HEK293 (cell line): ENCODE results near the gene STARD4.

Source experiments
- CTCF ChIA-PET: fragments of 350-600 bp; formaldehyde crosslinking; extraction: SDS; loops from one replicate; lab custom pipeline; 2021; ENCODE audit warnings: antibody characterized with exemption; lab: Yijun Ruan, JAX
- POLR2A ChIA-PET: fragments of 300-600 bp; formaldehyde crosslinking; extraction: SDS; loops from one replicate; lab custom pipeline; 2020; ENCODE audit warnings: antibody characterized with exemption, inconsistent platforms; lab: Yijun Ruan, JAX
- H3K27ac ChIP-seq: fragments of 200-500 bp; sonication (Bioruptor generic); 2 replicates; pipeline ENCODE4 v1.5.1; 2014; ENCODE audit warnings: low read depth, low read length, control low read depth, inconsistent platforms; ENCODE audit errors: extremely low read depth
- H3K36me3 ChIP-seq, 2 experiments: fragments of 200-500 bp in 1 of 2; sonication (Bioruptor generic) in 1 of 2; 1 replicate in 1 of 2; 2 replicates in 1 of 2; pipeline ENCODE4 v1.5.1; 2014 to 2017; ENCODE audit warnings: inconsistent platforms in 2 of 2, low read length in 2 of 2; ENCODE audit not compliant: control insufficient read depth in 2 of 2, insufficient read depth in 1 of 2
- H3K4me1 ChIP-seq: fragments of 200-500 bp; sonication (Bioruptor generic); 2 replicates; pipeline ENCODE4 v1.5.1; 2014; ENCODE audit warnings: mild to moderate bottlenecking, low read length, inconsistent platforms; ENCODE audit not compliant: control insufficient read depth, insufficient read depth
- H3K4me3 ChIP-seq: 2 replicates; pipeline ENCODE4 v1.5.1; 2011; ENCODE audit warnings: low read depth, mild to moderate bottlenecking, control low read depth, low read length, moderate library complexity
- H3K9me3 ChIP-seq: fragments of 200-500 bp; sonication (Bioruptor generic); 2 replicates; pipeline ENCODE4 v1.5.1; 2014; ENCODE audit warnings: low read depth, low read length, inconsistent platforms; ENCODE audit not compliant: control insufficient read depth, insufficient read depth
- EGR2 ChIP-seq: fragments of 450-650 bp; formaldehyde crosslinking; IDR thresholded peaks from 2 replicates; pipeline ENCODE4 v1.5.1; 2016; ENCODE audit warnings: low read depth, missing biosample characterization, missing genetic modification characterization
- GLI2 ChIP-seq: fragments of 450-650 bp; formaldehyde crosslinking; IDR thresholded peaks from 2 replicates; pipeline ENCODE4; 2017; ENCODE audit warnings: missing biosample characterization, missing genetic modification characterization, low read depth, borderline replicate concordance
- HOXC10 ChIP-seq: sonication (generic); formaldehyde crosslinking; IDR thresholded peaks from 2 replicates; pipeline ENCODE4 v1.8.1; 2023; ENCODE audit warnings: mild to moderate bottlenecking, missing genetic modification reagents
- KLF7 ChIP-seq: fragments of 450-650 bp; formaldehyde crosslinking; IDR thresholded peaks from 2 replicates; pipeline ENCODE4 v1.5.1; 2016; ENCODE audit warnings: missing biosample characterization, missing genetic modification characterization, borderline replicate concordance
- KLF8 ChIP-seq: fragments of 450-650 bp; formaldehyde crosslinking; IDR thresholded peaks from 2 replicates; pipeline ENCODE4 v1.5.1; 2016; ENCODE audit warnings: missing biosample characterization, missing genetic modification characterization
- SETDB1 ChIP-seq: IDR thresholded peaks from one replicate; pipeline ENCODE4 v1.6.1; 2017; ENCODE audit warnings: mild to moderate bottlenecking, low read length, moderate library complexity, mixed read lengths; ENCODE audit not compliant: insufficient read length
- ZBTB17 ChIP-seq: fragments of 450-650 bp; formaldehyde crosslinking; IDR thresholded peaks from 2 replicates; pipeline ENCODE4 v1.5.1; 2016; ENCODE audit warnings: missing biosample characterization, missing genetic modification characterization
- ZBTB21 ChIP-seq: fragments of 450-650 bp; formaldehyde crosslinking; IDR thresholded peaks from 2 replicates; pipeline ENCODE4 v1.5.1; 2017; ENCODE audit warnings: missing biosample characterization, missing genetic modification characterization
- ZBTB48 ChIP-seq: fragments of 450-650 bp; formaldehyde crosslinking; IDR thresholded peaks from 2 replicates; pipeline ENCODE4 v1.5.1; 2016; ENCODE audit warnings: missing biosample characterization, missing genetic modification characterization
- ZNF132 ChIP-seq: fragments of 450-650 bp; formaldehyde crosslinking; IDR thresholded peaks from 2 replicates; pipeline ENCODE4 v1.5.1; 2017; ENCODE audit warnings: missing biosample characterization, missing genetic modification characterization, borderline replicate concordance
- ZNF221 ChIP-seq: fragments of 450-650 bp; formaldehyde crosslinking; IDR thresholded peaks from 2 replicates; pipeline ENCODE4 v1.5.1; 2017; ENCODE audit warnings: missing biosample characterization, missing genetic modification characterization, borderline replicate concordance
- ZNF223 ChIP-seq: fragments of 450-650 bp; formaldehyde crosslinking; IDR thresholded peaks from 2 replicates; pipeline ENCODE4 v1.5.1; 2016; ENCODE audit warnings: missing biosample characterization, missing genetic modification characterization
- ZNF266 ChIP-seq: fragments of 450-650 bp; formaldehyde crosslinking; IDR thresholded peaks from 2 replicates; pipeline ENCODE4 v1.5.1; 2016; ENCODE audit warnings: missing biosample characterization, missing genetic modification characterization, low read depth
- ZNF292 ChIP-seq: fragments of 450-650 bp; formaldehyde crosslinking; IDR thresholded peaks from 2 replicates; pipeline ENCODE4 v1.5.1; 2016; ENCODE audit warnings: low read depth, missing biosample characterization, missing genetic modification characterization, borderline replicate concordance
- ZNF350 ChIP-seq: fragments of 450-650 bp; formaldehyde crosslinking; IDR thresholded peaks from 2 replicates; pipeline ENCODE4 v1.5.0; 2017; ENCODE audit warnings: missing biosample characterization, mild to moderate bottlenecking, missing genetic modification characterization
- ZNF354C ChIP-seq: fragments of 450-650 bp; formaldehyde crosslinking; IDR thresholded peaks from 2 replicates; pipeline ENCODE4 v1.5.1; 2016; ENCODE audit warnings: missing biosample characterization, missing genetic modification characterization, low read depth, borderline replicate concordance
- ZNF544 ChIP-seq: fragments of 450-650 bp; formaldehyde crosslinking; IDR thresholded peaks from 2 replicates; pipeline ENCODE4 v1.5.0; 2017; ENCODE audit warnings: missing biosample characterization, missing genetic modification characterization
- ZNF548 ChIP-seq: fragments of 450-650 bp; formaldehyde crosslinking; IDR thresholded peaks from 2 replicates; pipeline ENCODE4 v1.5.1; 2016; ENCODE audit warnings: missing biosample characterization, missing genetic modification characterization
- ZNF555 ChIP-seq: fragments of 450-650 bp; formaldehyde crosslinking; conservative IDR thresholded peaks from 2 replicates; pipeline ENCODE4 v1.5.1; 2017; ENCODE audit warnings: missing biosample characterization, mild to moderate bottlenecking, missing genetic modification characterization, inconsistent platforms
- ZNF560 ChIP-seq: fragments of 450-650 bp; formaldehyde crosslinking; IDR thresholded peaks from 2 replicates; pipeline ENCODE4 v1.5.1; 2017; ENCODE audit warnings: missing biosample characterization, missing genetic modification characterization, borderline replicate concordance
- ZNF596 ChIP-seq: fragments of 450-650 bp; IDR thresholded peaks from 2 replicates; pipeline ENCODE4 v1.5.0; 2018; ENCODE audit warnings: missing biosample characterization, mild to moderate bottlenecking, missing genetic modification characterization, moderate library complexity
- ZNF768 ChIP-seq: fragments of 450-650 bp; formaldehyde crosslinking; IDR thresholded peaks from 2 replicates; pipeline ENCODE4 v1.5.1; 2018; ENCODE audit warnings: missing biosample characterization, mild to moderate bottlenecking, missing genetic modification characterization
- TF ChIP-seq, protein P1 (sequence below): fragments of 450-650 bp; formaldehyde crosslinking; IDR thresholded peaks from 2 replicates; pipeline ENCODE4 v1.5.1; 2016; ENCODE audit warnings: missing biosample characterization, missing genetic modification characterization
- TF ChIP-seq, protein P2 (sequence below): fragments of 450-650 bp; formaldehyde crosslinking; IDR thresholded peaks from 2 replicates; pipeline ENCODE4 v1.5.1; 2016; ENCODE audit warnings: missing biosample characterization, missing genetic modification characterization
- TF ChIP-seq, protein P3 (sequence below): fragments of 450-650 bp; formaldehyde crosslinking; IDR thresholded peaks from 2 replicates; pipeline ENCODE4 v1.5.1; 2016; ENCODE audit warnings: missing biosample characterization, missing genetic modification characterization

Gene STARD4

DNA sequence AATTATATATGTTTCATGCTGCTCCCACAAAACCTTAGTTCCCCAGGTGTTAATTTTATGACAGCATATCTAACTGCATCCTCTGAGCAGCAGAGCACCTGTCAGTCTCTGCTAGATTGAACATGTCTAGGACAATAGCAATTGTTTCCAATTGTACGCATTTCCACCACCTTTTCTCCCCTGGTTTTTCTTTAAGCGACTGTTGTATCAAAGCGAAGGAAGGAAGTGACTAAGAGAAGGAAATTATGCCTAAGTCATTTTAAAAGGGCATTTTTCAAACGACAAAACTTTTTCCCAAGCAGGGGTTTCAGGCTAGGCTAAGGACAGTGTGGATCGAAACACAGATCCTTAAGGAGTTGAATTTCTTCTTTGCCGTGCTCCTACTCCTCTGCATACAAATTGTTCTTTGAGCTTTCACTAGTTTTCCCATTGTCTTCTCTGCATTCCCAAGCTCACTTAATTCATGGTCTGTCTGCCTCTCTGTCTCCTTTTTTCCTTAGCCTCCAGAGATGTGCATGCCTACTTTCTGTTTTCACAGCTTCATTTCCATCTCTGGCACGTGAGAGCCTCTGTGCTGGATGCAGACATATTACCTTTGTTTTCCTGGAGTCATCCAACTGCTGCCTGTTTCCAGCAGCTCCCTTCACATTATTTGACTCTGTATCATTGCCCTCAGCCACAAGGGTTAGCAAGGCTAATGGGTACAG, 39.4 kb upstream of the STARD4 start:
- H3K9me3 ChIP-seq, result no peaks in the 10 kb centered on the region
- TF ChIP-seq ZNF555 (no peak), ZNF132 (tag by site-specific recombination) (no peak), ZNF768 (no peak), ZNF350 (tag by site-specific recombination) (no peak), HOXC10 (CRISPR knock-in tag) (no peak), ZBTB21 (tag by site-specific recombination) (no peak), ZNF548 (no peak), ZBTB17 (tag by site-specific recombination) (no peak), ZNF596 (tag by site-specific recombination) (no peak)
- TF ChIP-seq, all 188 proteins: peak for 0
- Histone ChIP-seq H3K4me3 (no peak overlapping the region), H3K36me3 (no peaks in the 10 kb centered on the region), H3K27ac (no peak overlapping the region), H3K4me1 (peaks cover 10% of the 10 kb centered on the region)
- CTCF ChIA-PET, result interaction anchor here (1.6 to 2.8 kb wide), 4 partner anchors 11 to 595 kb away, joined by 3 to 25 read pairs (median 17); no protein-coding TSS in a partner anchor
- POLR2A ChIA-PET, result no interaction called here

DNA sequence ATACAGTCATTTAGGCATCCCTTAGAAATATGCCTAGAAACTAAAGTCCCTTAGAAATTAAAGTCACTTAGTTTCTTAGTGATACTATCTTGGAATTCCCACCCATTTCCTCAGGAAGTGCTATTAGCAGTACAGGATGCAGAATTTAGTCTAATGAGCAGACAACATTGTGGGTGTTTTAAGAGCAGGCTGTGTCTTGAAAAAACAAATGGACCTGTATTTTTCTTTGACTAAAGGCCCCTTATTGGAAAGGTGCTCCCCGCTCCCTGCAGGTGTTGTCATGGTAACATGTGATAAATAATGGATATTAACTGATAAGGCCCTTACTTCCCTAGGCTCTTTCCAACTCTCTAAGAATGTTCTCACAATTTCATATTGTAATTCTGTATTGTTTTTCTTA, 38.8 kb upstream of the STARD4 start:
- TF ChIP-seq ZBTB48 (tag by site-specific recombination) (no peak), KLF7 (no peak), ZNF354C (no peak), ZNF544 (tag by site-specific recombination) (no peak), ZNF560 (no peak), GLI2 (tag by site-specific recombination) (no peak), SETDB1 (no peak), EGR2 (tag by site-specific recombination) (no peak), ZNF292 (tag by site-specific recombination) (no peak), KLF8 (tag by site-specific recombination) (no peak), ZNF221 (tag by site-specific recombination) (no peak), ZNF223 (no peak), ZNF266 (tag by site-specific recombination) (no peak)
- TF ChIP-seq, protein P1, sequence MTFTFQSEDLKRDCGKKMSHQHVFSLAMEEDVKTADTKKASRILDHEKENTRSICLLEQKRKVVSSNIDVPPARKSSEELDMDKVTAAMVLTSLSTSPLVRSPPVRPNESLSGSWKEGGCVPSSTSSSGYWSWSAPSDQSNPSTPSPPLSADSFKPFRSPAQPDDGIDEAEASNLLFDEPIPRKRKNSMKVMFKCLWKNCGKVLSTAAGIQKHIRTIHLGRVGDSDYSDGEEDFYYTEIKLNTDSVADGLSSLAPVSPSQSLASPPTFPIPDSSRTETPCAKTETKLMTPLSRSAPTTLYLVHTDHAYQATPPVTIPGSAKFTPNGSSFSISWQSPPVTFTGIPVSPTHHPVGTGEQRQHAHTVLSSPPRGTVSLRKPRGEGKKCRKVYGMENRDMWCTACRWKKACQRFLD (tag by site-specific recombination), result no peak
- TF ChIP-seq, protein P2, sequence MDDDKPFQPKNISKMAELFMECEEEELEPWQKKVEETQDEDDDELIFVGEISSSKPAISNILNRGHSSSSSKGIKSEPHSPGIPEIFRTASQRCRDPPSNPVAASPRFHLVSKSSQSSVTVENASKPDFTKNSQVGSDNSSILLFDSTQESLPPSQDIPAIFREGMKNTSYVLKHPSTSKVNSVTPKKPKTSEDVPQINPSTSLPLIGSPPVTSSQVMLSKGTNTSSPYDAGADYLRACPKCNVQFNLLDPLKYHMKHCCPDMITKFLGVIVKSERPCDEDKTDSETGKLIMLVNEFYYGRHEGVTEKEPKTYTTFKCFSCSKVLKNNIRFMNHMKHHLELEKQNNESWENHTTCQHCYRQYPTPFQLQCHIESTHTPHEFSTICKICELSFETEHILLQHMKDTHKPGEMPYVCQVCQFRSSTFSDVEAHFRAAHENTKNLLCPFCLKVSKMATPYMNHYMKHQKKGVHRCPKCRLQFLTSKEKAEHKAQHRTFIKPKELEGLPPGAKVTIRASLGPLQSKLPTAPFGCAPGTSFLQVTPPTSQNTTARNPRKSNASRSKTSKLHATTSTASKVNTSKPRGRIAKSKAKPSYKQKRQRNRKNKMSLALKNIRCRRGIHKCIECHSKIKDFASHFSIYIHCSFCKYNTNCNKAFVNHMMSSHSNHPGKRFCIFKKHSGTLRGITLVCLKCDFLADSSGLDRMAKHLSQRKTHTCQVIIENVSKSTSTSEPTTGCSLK (tag by site-specific recombination), result no peak
- TF ChIP-seq, protein P3, sequence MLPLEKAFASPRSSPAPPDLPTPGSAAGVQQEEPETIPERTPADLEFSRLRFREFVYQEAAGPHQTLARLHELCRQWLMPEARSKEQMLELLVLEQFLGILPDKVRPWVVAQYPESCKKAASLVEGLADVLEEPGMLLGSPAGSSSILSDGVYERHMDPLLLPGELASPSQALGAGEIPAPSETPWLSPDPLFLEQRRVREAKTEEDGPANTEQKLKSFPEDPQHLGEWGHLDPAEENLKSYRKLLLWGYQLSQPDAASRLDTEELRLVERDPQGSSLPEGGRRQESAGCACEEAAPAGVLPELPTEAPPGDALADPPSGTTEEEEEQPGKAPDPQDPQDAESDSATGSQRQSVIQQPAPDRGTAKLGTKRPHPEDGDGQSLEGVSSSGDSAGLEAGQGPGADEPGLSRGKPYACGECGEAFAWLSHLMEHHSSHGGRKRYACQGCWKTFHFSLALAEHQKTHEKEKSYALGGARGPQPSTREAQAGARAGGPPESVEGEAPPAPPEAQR (tag by site-specific recombination), result no peak
- TF ChIP-seq, all 188 proteins: peak for 0
- POLR2A ChIA-PET, result no interaction called here
- H3K9me3 ChIP-seq, result no peaks in the 10 kb centered on the region
- H3K4me1 ChIP-seq, result peaks cover 10% of the 10 kb centered on the region
- H3K27ac ChIP-seq, result no peak overlapping the region
- CTCF ChIA-PET, result interaction anchor here (0.5 to 2.8 kb wide), 39 partner anchors 9 to 598 kb away, joined by 3 to 25 read pairs (median 4); no protein-coding TSS in a partner anchor
- H3K4me3 ChIP-seq, result no peak overlapping the region
- H3K36me3 ChIP-seq, result no peaks in the 10 kb centered on the region
